Hematopoietic multipotent progenitor cell (in vitro differentiated cells): ENCODE measurements around the gene TEKTIP1. TPM values are rescaled to one million over a fixed set of nuclear protein-coding genes. Genes with fewer than 3 reads are reported as not detected.
"Not testable (repeated sequence)": the region's sequence is repeated elsewhere in the genome, so short reads cannot be mapped to it uniquely, and the experiment has no call there.

Experiments
- DNase-seq, 3 donors: peaks; one replicate each; pipeline ENCODE4 v3.0.0-alpha.2; 2011 to 2015; ENCODE audit warnings: low read depth in 2 of 3, low spot score in 2 of 3
- total RNA-seq: library from RNA; depleted of rRNA; stranded (reverse); fragments of >200 nt; gene quantifications from one replicate; pipeline ENCODE4 v1.2.3, GENCODE V29; 2012

The TEKTIP1 gene
- total RNA-seq, 1 donor = 0.54 TPM

DNA sequence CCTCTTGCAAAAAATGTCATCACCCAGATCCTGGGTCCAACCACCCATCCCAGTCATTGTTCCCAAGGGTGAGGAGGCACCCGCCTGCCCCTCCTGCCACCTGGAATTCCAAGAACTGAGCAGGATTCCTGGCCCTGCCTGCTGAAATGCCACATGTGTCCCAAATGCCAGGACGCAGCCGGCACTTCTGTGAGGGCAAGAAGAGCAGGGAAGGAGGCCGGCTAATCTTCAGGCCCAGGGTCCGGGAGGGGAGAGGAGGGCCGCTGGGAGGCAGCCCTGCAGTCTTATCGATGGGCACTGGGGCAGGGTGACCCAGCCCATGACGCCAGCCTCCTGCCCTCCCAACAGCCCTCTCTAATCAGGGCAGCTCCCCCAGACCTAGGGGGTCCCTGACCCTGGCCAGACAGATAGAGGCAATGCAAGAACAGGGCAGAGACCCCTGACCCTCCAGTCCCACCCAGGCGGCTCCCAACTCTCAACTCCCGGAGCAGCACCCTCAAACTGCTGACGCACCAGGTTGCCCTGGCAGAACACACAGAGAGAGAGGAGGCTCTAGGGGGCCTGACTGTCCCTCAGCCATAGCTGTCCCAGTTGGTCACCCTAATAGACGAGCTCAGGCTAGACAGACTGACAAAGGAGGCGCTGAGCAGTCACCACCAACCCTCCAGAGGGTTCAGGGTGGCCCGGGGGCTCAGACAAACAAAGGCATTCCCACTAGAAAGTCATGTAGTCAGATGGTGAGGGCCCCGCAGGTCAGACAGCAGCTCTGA lies 16.9 kb downstream of the TEKTIP1 start:
- no peak for DNase-seq

DNA sequence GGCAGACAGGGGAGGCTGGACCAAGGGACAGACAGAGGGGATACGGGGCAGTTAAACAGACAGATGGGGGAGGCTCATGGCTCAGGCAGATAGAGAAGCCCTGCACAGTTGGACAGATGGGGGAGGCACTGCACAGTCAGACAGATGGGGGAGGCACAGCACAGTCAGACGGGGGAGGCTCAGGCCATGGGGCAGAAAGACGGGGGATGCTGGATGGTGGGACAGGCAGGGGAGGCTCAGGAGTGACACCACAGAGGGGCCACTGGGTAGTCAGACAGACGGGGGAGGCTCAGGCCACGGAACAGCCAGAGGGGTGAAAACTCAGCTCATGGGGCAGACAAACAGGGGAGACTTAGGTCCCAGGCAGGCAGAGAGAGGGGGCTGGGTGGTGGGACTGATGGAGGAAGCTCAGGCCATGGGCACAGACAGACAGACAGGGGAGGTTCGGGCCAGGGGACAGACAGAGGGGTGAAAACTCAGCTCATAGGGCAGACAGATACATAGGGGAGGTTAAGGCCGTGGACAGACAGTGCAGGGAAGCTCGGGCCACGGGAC lies 17.5 kb downstream of the TEKTIP1 start:
- DNase-seq = no peak

DNA sequence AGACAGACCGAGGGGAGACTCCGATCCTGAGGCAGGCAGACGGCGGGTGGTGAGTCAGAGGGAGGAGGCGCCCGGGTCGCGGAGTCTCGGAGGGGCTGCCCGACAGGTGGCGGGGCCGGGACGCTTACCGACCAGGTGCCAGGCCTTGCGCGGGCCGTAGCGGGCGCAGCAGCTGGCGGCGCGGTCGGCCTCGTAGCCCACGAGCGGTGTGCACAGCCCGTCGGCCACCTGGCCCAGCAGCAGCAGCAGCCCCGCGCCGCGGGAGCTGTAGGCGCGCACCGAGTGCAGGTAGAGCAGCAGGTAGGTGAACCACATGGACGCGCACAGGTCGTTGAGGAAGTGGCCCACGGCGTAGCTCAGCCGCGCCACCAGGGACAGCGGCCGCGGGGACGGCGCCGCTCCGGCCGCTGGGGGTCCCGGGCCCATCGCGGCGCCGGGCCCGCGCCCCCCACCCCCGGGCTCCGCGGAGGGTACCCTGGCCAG lies 18.0 kb downstream of the TEKTIP1 start:
- peak; percentile 37 to 74 (median 60) for DNase-seq

DNA sequence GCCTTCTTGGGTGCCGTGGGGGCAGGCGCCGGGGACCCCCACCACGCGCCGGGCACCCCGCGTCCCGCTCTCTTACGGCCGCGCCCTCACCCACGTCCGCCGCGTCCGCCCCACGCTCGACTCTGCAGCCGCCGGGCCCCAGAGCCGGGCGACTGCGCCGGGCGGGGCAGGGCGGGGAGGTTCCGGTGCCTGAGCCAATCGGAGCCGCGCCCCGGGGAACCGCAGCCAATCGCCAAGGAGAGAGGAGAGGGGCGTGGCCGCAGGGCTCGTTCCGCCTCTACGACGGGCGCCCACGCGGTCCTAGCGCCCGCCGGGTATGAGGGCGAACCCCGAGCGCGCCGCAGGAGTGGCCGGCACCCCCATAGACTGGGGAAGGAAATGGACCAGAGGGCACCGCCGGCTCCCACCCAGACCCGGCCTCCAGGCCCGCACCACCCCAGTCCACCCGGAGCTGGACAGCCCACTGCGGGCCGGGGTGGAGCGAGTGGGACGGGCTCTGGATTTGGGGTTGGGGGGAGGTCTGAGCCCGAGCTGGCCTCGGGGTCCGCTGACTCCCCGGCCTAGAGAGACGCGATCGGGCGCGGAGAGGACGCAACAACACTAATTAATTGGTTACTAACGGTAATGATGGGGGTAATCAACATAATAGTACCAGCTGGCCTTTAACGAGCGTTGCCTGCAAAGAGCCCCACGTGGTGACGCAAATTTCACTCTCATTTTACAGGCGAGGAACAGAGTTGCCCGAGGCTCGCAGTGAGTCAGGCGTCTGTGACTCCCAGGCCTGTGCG lies 18.7 kb downstream of the TEKTIP1 start, which contains the start of gene MFSD12:
Gene MFSD12 (minus strand): TSS at position 126 of the 788 bp plus-strand sequence. CDS start 183 bp downstream, outside the sequence.
- peak; percentile 83 to 95 (median 92) for DNase-seq

DNA sequence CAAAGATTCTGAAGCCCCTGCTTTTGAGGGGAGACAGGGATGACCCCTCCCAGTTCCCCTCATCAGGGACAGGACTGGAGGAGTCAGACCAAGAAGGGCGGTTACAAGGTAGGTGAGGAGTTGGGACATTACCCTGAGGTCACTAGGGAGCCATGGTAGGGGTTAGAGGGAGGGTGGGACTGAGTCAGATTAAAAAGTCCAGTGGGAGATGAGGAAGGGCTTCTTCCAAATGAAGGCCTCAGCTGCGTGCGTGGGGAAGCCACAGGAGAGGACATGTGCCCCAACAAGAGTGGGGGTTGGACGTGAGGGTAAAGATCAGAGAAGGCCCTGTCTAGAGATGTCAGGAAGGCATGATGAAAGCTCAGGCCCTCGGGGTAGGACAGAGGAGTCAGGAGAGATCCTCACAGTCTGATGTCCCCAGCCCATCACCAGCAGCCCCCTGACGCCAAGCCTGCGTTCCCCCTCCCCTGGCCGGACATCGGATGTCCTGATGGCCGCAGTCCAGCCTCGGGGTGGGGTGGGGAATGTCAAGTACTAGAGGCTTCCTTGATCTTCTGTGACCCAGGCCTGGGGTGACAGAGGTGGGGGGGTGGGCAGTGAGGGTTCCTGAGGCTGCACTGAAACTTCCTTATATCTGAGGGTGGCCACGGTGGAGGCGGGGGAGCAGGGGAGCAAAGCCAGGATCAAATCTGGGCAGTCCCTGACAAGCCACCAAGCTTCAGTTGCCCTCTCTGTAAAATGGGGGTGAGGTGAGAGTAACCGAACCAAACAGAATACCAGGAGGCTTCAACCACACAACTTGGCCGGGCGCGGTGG lies 24.9 kb downstream of the TEKTIP1 start:
- no peak for DNase-seq

DNA sequence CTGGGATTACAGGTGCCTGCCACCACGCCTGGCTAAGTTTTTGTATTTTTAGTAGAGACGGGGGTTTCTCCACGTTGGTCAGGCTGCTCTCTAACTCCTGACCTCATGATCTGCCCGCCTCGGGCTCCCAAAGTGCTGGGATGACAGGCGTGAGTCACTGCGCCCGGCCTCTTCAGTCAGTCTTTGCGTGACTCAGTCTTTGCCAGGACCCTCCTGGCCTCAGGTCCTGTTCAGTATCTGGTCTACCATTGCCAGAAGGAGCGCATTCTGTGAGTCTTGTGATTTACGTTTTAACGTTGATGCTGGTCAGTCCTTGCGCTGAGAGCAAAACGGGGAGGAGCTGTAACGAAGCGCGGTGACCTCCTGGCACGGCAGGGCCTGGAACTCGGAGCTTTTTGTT lies 26.2 kb downstream of the TEKTIP1 start:
- DNase-seq = no peak

DNA sequence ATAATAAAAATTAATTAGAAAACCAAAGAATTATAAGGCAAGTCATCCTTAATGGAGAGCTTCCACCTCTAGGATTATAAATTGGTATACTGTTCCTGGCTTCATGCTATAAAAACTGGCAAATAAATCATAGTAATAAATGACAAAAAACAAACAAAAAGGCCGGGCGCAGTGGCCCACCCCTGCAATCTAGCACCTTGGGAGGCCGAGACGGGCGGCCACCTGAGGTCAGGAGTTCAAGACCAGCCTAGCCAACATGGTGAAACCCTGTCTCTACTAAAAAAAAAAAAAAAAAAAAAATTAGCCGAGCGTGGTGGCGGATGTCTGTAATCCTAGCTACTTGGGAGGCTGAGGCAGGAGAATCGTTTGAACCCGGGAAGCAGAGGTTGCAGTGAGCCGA lies 31.1 kb downstream of the TEKTIP1 start:
- DNase-seq = not testable (repeated sequence)

DNA sequence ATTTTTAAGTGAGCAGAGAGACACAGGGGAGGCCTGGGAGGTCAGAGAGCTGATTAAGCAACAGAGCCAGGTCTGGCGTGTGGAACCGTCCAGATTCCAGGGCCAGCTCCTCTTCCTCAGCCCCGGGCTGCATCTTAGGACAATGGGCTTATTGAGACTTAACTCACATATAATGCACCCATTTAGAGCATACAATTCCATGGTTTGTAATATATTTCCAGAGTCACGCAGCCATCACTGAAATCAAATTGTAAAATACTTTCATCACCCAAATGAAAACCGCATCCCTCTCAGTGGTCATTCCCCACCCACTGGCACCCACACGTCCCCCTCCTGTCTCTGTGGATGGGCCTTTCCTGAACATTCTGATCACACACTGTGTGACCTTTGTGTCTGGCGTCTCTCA lies 31.6 kb downstream of the TEKTIP1 start:
- no peak for DNase-seq

DNA sequence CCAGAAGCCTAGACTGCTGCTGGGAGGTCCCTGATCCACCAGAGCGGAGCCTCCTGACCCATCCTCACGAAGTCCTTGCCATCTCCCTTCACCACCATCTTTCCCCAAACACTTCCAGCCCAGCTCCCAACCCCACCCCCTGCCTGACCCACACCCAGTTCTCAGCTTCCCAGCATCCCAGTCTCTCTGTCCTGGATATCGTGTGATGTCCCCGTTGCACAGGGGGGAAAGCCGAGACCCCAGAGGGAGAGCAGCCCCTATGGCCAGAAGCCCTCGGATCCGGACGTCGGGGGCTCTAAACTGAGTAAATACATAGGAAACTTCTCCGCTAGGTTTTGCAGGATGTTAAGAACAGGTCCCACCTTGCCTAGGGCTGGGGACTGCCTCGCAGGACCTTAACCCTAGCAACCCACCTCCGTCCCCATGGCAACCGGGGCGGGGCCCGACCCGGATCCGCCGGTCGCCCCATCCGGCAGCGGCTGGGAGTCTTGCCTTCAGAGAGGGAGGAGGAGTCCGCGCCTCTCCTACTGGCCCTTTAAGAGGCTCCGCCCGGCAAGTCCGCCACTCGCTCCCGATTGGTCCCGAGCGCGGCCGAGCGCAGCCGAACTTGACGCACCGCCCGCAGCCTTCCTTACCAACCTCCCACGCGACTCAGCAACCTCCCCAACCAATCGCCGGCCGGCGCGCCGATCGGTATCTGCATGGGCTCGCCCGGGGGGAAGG lies 33.3 kb downstream of the TEKTIP1 start:
- DNase-seq = peak; percentile 97 to 100 (median 100)

DNA sequence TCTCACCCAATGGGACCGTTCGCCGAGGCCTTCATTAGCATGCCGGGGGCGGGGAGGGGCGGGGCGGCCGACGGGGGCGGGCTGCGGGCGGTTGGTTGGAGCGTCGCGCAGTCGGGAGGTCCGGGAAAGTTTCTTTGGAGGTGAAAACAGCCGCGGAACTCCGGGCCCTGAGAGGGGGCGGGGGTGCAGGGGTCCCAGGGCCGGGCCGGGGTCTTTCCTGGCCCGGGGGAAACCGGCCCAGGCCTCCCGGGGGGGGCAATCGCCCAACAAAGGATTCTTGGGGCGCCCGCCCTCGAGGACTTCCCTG lies 33.8 kb downstream of the TEKTIP1 start, which contains the start of gene HMG20B:
Gene HMG20B (plus strand): TSS at position 90 of the 307 bp plus-strand sequence. CDS start 366 bp downstream, outside the sequence.
- DNase-seq = no peak

DNA sequence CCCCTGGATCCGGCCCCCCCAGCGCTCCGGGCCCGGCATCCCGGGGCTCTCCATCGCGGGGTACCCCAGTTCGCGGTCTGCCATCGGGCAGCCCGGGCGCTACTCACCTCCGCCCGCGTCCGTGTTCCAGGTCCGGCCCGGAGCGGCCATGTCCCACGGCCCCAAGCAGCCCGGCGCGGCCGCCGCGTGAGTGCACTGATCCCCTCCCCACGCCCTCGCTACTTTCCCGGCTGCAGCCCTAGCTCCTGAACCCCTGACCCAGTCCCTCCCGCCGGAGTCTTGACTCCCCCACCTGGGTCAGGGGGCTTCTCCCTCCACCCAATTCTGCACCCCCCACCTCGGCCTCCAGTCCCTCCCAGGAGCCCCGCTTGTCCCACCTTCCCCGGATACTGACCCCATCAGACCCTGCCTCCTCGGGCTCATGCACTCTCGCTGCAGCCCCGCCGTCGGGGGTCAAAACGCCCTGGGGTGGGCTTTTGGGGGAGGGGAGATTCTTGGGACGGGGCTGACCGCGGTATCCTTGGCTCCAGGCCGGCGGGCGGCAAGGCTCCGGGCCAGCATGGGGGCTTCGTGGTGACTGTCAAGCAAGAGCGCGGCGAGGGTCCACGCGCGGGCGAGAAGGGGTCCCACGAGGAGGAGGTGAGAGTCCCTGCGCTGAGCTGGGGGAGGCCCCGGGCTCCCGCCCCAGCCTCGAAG lies 34.3 kb downstream of the TEKTIP1 start:
- DNase-seq = peak in 1 of 3 donors; percentile 22

DNA sequence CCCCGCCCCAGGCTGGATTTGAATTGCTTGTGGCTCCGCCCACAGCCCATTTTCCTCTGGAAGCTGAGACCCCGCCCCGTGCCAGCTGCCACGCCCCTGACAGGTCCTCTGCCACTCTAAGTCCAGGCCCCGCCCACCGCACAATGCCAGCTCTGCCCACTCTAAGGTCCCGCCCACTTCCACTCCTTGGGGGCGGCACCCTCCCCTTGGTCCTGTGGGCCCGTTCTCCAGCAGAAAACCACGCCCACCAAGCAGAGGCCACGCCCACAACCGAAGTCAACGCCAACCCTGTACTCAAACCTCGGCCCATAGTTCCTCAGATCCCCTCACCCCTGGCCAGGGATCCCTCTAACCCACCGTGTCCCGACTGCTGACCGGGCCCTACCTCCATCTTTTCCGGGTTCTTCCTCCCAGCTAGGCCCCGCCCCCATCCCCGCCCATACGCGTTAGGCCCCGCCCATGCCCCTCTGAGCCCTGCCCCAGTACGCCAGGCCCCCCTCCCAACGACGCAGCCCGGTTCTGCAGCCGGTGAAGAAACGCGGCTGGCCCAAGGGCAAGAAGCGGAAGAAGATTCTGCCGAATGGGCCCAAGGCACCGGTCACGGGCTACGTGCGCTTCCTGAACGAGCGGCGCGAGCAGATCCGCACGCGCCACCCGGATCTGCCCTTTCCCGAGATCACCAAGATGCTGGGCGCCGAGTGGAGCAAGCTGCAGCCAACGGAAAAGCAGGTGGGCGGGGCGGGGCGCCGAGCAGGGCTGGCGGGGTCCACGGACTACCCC lies 35.1 kb downstream of the TEKTIP1 start:
- peak; percentile 41 to 96 (median 96) for DNase-seq

DNA sequence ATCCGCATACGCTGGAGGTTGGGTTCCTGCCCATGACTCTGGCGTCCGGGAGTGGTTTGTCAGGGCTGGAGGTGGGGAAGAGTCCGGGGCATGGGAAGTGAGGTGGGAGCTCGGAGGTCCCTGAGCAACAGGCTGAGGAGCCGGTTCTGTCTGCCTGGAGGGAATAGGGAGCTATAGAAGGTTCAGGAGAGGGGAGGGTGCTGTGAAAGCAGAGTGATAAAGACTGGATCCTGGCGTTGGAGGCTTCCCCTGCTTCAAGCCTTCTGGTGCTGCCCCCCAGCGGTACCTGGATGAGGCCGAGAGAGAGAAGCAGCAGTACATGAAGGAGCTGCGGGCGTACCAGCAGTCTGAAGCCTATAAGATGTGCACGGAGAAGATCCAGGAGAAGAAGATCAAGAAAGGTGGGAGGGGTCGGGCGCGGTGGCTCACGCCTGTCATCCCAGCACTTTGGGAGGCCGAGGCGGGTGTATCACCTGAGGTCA lies 36.3 kb downstream of the TEKTIP1 start:
- no peak for DNase-seq

DNA sequence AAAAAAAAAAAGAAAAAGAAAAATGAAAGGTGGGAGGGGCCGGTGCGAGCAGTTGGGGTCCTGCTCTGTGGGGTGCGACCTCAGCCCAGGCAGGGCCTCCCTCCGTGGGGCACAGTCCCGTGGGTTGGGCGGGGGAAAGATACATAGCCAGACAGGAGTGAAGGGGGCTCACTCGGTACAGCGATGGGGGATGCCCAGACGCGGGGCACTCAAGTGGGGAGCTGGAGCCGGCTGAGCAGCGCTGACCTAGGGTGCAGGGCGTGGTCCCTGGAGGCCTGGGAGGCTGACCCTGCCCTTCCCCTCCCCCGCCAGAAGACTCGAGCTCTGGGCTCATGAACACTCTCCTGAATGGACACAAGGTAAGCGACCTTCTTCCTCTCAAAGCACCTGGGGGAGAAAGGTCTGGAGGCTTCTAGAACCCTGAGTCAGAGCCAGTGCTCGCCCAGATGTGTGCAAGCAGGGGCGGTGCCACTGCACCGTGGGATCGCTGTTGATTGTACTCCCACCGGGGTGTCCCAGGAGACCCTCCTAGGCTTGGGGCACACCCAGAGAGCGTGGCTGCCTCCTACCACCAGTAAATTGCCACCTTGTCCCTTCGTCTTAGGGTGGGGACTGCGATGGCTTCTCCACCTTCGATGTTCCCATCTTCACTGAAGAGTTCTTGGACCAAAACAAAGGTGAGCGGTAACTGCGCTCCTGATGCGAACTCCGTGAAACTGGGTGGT lies 37.1 kb downstream of the TEKTIP1 start:
- DNase-seq = no peak

DNA sequence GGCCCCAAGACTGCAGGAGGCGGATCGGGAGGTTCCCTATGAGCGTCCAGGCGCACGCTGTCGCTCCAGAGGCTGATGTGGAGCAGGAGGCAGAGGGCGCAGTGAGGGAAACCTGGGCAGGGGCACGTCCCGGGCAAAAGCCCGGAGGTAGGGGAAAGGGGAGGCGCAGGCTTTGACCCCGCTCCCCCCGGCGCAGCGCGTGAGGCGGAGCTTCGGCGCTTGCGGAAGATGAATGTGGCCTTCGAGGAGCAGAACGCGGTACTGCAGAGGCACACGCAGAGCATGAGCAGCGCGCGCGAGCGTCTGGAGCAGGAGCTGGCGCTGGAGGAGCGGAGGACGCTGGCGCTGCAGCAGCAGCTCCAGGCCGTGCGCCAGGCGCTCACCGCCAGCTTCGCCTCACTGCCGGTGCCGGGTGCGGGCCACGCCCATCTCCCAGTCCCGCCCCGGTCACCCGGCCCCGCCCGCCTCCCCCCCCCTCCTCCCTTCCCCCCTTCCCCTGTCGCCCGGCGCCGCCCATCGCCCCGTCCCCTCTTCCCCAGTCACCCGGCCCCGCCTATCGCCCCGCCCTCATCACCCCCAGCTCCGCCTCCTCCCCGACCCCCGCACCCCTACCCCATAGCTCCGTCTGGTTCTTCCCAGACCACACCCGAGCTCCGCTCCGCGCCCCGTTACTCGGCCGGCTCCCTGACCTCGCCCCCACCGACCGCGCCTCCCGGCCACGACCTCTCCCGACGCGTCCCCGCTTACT lies 37.9 kb downstream of the TEKTIP1 start:
- DNase-seq = peak in 1 of 3 donors; percentile 40

DNA sequence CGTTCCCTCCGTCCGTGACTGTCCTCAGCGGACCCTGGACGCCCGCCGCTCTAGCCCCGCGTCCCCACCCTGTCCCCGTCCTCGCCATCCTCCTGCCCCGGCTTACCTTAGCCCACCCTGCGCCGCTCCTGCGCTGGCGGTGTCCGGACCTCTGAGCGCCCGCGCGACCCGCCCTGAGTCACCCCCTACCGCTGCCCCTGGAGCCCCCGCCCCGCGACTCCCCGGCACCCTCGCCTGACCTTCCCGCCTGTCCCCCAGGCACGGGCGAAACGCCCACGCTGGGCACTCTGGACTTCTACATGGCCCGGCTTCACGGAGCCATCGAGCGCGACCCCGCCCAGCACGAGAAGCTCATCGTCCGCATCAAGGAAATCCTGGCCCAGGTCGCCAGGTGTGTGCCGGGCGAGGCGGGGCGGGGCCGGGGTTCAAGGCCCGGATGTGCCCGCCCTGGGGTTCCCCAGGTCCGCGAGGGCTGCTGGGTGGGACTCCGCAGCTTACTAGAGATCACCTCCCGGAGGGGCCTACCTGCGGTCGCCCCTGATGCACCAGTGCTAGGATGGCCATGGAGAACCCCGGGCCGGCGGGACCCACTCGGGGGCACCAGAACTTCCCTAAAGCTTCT lies 38.9 kb downstream of the TEKTIP1 start:
- no peak for DNase-seq
